Lower leg skin (tissue), 3 donors: ENCODE measurements around the gene MTA1.

Experiments
- CTCF ChIP-seq, 3 donors: fragments of 450-650 bp; IDR thresholded peaks; one replicate each; pipeline ENCODE4 v1.5.1; 2016; ENCODE audit warnings: antibody characterized with exemption in 3 of 3, mild to moderate bottlenecking in 3 of 3, moderate library complexity in 2 of 3
- POLR2A ChIP-seq, 2 donors: fragments of 450-650 bp; IDR thresholded peaks; one replicate each; pipeline ENCODE4 v1.6.1; 2016 to 2017; ENCODE audit warnings: antibody characterized with exemption in 2 of 2, mild to moderate bottlenecking in 1 of 2, moderate library complexity in 1 of 2

DNA sequence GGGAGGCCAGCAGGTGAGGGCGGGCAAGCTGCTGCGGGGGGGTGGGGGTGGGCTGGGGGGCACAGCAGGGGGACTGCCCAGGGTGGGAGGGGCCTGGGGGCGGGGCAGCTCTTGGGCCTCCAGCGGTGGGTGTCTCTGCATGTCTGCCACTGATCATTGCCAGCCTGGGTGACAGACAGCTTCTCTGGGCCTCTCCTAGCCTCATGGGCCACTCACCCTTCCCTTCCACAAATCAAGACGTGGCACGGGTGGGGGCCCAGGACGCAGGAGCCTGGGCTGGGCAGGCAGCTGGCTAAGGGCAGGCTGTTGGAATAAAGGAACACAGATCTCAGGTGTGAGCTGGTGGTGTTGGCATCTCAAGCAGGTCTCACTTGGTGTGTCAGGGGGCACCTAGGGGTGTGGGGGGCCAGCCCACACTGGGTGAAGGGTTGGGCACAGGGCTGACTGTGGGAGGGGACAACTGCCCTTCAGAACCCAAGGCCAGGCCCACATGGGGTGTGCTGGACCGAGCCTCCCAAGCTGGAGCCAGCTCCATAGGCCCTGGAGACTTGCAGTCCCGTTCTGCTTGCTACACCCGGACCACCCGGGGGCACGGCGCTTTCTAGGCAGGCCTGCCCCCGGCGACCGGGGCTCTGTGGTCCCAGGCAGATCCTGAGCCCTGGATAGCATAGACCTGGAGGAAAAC, 74.4 kb downstream of the MTA1 start:
- TF ChIP-seq POLR2A (IDR thresholded peaks at IDR 0.05) (no peak), CTCF (IDR thresholded peaks at IDR 0.05) (no peak)
